ENCODE measurements around the gene ANKRD44.

Gene ANKRD44

DNA sequence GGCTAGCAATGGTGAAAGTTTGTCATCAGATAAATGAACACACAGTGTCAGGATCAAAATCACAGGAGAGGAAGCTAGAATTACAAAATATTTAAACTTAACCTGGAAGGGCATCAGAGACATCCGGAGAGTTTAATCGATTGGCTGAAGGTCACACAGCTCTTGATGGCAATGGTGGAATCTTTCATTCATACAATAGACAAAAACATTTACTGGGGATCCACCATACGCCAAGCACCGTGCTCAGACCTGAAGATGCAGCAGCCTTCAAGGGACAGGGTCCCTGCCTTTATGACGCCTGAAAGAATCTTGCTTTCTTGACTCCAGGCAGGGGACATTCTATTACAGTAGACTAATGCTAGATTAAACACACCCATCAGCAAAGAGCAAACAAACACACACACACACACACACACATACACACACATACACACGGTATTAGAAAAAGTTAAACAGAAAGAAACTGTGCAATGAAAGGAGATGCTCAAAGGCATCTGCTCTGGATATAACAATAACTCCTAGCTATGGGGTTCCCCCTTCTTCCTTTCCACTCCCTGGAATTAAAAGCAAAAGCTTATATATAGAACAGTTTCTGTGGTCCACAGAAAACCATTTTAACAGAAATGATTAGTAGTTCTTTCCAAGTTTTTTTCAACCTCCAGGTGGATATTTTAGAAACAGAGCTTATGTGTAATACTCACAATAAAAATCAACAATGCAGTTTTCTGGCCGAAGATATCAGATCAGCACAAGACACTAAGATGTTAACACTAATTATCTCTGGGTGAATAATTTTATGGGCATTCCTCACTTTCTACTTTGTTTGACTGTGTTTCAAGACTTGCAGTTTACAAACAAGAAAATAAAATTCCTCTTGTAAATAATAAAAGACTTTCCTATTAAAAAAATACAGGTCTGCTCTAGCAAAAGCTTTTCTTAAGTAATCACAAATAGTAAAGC, 151.7 kb downstream of the ANKRD44 start:
- TF ChIP-seq, protein P1, sequence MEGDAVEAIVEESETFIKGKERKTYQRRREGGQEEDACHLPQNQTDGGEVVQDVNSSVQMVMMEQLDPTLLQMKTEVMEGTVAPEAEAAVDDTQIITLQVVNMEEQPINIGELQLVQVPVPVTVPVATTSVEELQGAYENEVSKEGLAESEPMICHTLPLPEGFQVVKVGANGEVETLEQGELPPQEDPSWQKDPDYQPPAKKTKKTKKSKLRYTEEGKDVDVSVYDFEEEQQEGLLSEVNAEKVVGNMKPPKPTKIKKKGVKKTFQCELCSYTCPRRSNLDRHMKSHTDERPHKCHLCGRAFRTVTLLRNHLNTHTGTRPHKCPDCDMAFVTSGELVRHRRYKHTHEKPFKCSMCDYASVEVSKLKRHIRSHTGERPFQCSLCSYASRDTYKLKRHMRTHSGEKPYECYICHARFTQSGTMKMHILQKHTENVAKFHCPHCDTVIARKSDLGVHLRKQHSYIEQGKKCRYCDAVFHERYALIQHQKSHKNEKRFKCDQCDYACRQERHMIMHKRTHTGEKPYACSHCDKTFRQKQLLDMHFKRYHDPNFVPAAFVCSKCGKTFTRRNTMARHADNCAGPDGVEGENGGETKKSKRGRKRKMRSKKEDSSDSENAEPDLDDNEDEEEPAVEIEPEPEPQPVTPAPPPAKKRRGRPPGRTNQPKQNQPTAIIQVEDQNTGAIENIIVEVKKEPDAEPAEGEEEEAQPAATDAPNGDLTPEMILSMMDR (IDR thresholded peaks at IDR 0.05; ENCODE audit: insufficient read depth, low read length, missing control alignments), result no peak
- CTCF ChIA-PET, result interaction anchor here (0.9 to 2.3 kb wide), 7 partner anchors 8 to 45 kb away, joined by 3 to 9 read pairs (median 4); no protein-coding TSS in a partner anchor
- no peak for DNase-seq (ENCODE audit: low read depth, low spot score)
- no peak overlapping the region for H3K4me3 ChIP-seq (ENCODE audit: low read depth, low read length)
- POLR2A ChIA-PET, result interaction anchor here (1.1 kb wide), 1 partner anchor 22 kb away, joined by 3 read pairs; no protein-coding TSS in a partner anchor

DNA sequence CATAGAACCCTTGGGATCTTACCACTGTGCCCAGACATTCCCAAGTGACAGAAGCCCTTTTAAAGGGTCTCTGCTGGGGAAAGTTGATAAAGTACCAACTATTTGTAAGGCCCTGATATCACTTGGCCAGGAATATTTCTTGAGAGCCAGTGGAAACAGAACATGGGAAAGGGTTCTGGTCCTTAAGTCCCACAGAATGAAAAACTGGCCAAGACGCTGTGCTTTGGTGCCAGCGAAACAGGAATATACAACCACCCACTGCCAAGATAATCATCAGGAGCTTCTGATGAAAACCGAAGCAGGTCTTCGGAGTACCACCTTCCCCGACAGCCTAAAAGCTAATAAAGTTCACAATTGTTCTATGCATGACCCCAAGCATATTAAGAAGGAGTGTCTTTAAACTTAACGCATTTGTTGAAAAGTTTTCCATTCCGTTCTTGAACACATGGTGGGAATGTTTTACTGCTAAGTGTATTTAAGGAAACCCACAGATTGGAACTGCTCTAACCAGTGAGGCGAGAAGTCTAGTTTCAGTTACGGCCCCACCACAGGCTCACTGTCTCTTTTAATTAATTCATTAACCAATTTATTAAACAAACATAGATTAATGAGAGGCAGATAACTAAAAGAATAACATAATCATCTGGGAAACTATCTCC, 152.6 kb downstream of the ANKRD44 start:
- TF ChIP-seq, protein P1 (IDR thresholded peaks at IDR 0.05; ENCODE audit: insufficient read depth, low read length, missing control alignments), result no peak
- CTCF ChIA-PET, result interaction anchor here (0.9 to 2.3 kb wide), 6 partner anchors 9 to 44 kb away, joined by 3 to 9 read pairs (median 5); no protein-coding TSS in a partner anchor
- no peak for DNase-seq (ENCODE audit: low read depth, low spot score)
- no peak overlapping the region for H3K4me3 ChIP-seq (ENCODE audit: low read depth, low read length)
- POLR2A ChIA-PET, result no interaction called here

DNA sequence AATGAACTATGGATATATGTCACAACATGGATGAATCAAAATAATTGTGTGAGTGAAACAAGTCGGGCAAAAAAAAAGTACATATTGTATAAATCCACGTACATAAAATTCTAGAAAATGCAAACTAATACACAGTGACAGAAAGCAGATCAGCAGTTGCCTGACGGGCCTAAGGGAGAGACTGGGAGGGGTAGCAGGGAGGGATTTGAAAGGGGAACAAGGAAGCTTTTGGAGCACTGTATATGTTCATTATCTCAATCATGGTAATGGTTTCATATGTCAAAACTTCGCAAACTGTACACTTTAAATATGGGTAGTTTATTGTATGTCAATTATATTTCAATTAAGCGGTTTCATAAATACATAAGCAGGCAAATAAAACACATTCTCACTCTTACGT, 153.8 kb downstream of the ANKRD44 start:
- DNase-seq (ENCODE audit: low read depth, low spot score), result no peak
- CTCF ChIA-PET, result interaction anchor here (0.8 to 1.6 kb wide), 2 partner anchors 9 to 43 kb away, joined by 3 to 4 read pairs; no protein-coding TSS in a partner anchor
- POLR2A ChIA-PET, result no interaction called here
- no peak overlapping the region for H3K4me3 ChIP-seq (ENCODE audit: low read depth, low read length)
- TF ChIP-seq, protein P1 (IDR thresholded peaks at IDR 0.05; ENCODE audit: insufficient read depth, low read length, missing control alignments), result no peak

DNA sequence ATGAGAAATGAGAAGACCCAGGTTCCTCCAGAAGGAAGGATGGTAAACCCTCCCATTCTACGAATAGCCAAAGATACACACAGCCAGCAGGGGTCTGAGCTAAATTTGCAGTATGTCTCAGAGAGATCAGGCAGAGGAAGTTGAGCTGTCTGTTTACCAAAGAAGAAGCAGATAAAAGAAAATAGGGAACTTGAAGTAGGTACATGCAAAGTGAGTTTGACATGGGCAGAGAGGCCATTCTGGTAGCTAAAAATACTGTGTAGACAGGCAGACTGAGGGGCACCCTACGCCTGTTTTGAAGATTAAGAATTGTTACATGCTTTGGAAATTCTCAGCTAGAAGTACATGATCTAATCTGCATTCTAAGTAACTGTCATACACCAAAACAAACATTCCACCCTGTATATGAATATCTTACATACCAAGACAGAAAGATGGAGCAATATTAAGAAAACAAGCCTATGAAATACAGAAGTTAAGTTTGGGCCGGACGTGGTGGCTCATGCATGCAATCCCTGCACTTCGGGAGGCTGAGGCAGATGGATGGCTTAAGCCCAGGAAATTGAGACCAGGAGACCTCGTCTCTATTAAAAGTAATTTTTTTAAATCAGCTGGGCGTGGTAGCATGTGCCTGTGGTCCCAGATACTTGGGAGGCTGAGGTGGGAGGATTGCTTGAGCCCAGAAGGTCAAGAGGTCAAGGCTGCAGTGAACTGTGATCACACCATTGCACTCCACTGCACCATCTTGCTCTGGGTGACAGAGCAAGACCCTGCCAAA, 157.9 kb downstream of the ANKRD44 start:
- CTCF ChIA-PET, result interaction anchor here (0.6 to 2.5 kb wide), 11 partner anchors 8 to 222 kb away, joined by 3 to 9 read pairs (median 4); no protein-coding TSS in a partner anchor
- TF ChIP-seq, protein P1 (IDR thresholded peaks at IDR 0.05; ENCODE audit: insufficient read depth, low read length, missing control alignments), result peak; percentile 18
- POLR2A ChIA-PET, result interaction anchor here (0.6 kb wide), 1 partner anchor 27 kb away, joined by 3 read pairs; no protein-coding TSS in a partner anchor
- peak; percentile 71 for DNase-seq (ENCODE audit: low read depth, low spot score)
- H3K4me3 ChIP-seq (ENCODE audit: low read depth, low read length), result no peak overlapping the region

DNA sequence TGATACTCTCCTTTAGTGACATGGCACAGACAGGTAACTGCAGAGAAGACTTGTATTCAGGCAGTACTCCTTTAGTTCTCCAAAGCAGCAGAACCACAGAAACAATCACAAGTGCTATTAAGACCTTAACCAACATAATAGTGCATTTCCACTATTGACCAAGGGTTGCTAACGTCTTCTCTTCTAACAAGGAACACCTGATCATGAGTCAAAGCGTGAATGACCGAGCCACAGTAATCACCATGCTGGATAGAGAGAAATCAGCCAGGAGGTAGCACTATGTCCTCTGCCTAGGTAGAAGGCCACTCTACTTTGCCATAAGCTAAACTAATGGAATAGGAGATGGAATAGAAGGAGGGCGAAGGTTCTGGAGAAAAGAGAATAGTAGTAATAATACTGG, 161.0 kb downstream of the ANKRD44 start:
- ChIA-PET POLR2A (no interaction called here), CTCF (interaction anchor here (1.2 to 2.2 kb wide), 6 partner anchors 10 to 229 kb away, joined by 3 to 7 read pairs (median 4); no protein-coding TSS in a partner anchor)
- H3K4me3 ChIP-seq (ENCODE audit: low read depth, low read length), result no peak overlapping the region
- TF ChIP-seq, protein P1 (IDR thresholded peaks at IDR 0.05; ENCODE audit: insufficient read depth, low read length, missing control alignments), result no peak
- DNase-seq (ENCODE audit: low read depth, low spot score), result no peak

All from AG04449 (cell line).